GM12874 (cell line): ENCODE results near the gene MED13L.

Experiments
- TF ChIP-seq, protein P1 (sequence below): IDR thresholded peaks from 2 replicates; pipeline ENCODE4 v1.5.1; 2011; ENCODE audit warnings: low read depth, mild to moderate bottlenecking, control low read depth, low read length, moderate library complexity; ENCODE audit not compliant: insufficient read depth

The MED13L gene

DNA sequence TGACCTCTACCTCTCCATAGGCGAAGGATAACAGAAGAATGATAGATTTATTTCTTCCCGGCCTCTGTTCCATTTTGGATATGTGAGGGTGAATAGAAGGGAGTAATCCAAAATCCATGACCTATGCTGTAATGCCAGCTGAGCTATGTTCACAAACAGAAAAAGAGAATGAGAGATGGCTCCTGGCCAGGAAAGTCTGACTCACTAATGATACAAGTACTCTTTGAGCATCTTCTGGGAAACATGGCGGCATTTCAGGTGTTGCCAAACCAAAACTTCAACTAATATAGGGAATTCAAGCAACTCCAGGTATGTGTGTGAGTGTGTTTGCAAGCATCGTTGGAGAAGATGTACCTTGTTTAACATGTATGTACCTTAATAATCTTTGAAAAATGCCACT, 55.1 kb downstream of the MED13L start:
- TF ChIP-seq, protein P1, sequence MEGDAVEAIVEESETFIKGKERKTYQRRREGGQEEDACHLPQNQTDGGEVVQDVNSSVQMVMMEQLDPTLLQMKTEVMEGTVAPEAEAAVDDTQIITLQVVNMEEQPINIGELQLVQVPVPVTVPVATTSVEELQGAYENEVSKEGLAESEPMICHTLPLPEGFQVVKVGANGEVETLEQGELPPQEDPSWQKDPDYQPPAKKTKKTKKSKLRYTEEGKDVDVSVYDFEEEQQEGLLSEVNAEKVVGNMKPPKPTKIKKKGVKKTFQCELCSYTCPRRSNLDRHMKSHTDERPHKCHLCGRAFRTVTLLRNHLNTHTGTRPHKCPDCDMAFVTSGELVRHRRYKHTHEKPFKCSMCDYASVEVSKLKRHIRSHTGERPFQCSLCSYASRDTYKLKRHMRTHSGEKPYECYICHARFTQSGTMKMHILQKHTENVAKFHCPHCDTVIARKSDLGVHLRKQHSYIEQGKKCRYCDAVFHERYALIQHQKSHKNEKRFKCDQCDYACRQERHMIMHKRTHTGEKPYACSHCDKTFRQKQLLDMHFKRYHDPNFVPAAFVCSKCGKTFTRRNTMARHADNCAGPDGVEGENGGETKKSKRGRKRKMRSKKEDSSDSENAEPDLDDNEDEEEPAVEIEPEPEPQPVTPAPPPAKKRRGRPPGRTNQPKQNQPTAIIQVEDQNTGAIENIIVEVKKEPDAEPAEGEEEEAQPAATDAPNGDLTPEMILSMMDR, result no peak

DNA sequence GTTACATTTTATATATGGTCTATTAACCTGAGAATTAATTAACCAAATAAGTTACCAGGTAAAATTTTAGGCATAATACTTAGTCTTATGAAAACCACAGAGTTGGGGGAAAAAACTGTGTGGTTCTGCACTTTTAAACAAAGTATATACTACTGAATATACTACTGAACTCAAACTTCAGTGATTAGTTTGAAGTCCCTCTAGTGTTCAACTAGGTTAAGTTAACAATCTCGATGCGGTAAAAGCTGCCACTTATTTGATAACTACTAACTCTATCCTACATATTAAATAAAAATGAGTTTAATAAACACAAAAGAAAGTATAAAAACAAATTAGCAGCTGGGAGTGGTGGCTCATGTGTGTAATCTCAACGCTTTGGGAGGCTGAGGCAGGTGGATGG, 56.7 kb downstream of the MED13L start:
- TF ChIP-seq, protein P1, result no peak

DNA sequence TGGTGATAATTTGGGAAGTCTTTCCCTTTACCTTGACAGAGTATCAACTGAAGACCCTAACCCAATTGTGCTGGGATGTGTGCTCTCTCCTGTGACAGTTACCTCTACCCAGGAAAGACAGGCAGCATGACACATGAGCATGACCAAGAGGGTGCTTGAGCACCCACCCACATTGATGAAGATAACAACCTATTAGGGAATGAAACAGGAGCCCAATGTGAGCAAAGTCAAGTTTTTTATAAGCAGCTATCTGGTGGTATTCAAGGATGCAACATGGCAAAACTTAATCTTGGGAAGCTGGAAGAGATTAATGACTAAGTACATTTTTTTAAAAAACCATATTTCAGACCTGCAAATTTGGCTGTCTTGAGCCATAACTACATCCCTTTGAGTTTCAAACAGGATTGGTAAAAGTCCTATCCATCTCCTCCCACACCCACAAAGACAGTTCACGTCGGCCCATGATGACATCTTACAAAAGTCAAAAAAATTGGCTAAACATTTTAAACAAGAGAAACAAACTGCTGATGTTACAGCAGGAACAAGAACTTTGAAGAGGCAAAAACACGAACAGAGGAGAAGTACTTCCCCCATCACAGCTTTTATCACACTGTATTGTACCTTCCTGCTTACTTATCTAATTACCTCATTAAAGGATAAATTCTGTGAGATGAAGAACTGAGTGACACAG, 60.3 kb downstream of the MED13L start:
- TF ChIP-seq, protein P1, result no peak

DNA sequence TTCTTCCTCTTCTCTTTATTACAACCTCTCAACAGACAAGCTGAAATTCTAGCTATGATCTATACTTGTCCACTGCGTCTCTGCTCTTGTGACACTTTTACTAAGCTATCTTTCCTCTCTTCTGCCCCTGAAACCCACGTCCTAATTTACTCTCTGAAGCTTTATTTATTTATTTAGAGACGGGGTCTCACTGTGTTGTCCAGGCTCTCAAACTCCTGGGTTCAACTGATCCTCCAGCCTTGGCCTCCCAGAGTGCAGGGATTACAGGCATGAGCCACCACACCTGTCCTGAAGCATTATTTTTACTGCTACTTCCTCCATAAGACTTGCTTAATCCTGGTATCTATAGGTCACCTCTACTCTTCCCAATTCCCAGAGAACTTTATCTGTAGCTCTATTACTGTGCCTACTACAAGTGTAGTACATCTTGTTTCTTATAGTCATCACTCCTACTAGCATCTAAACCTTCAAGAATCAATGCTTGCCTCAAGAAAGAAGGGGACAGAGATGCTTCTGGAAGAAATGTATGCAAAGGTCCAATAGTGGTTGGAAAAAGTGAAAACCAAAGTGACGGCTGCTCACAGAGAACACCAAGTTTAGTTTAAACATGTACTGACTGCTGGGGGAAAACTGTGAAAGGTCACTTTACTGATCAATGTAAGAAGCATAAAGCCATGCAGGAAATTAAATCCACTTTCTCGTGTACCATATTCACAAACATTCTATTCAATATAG, 61.3 kb downstream of the MED13L start:
- TF ChIP-seq, protein P1, result no peak

DNA sequence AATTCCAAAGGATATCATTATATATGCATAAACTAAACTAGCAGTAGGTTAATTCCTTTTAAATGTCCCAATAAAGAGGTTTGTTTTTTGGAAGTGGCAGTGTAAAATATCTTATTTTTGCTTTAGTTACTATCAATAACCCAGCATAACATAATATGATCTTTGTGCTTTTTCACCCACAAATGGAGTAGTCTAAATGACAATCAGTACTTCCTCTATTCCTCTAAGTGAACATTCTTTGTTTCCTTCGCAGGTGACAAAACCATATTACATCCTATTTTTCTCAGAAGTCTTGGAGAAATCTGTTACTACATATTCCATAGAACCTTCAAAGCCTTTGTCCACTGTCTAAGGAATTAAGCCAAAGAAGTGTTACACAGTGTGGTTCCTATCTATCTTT, 62.5 kb downstream of the MED13L start:
- TF ChIP-seq, protein P1, result no peak

DNA sequence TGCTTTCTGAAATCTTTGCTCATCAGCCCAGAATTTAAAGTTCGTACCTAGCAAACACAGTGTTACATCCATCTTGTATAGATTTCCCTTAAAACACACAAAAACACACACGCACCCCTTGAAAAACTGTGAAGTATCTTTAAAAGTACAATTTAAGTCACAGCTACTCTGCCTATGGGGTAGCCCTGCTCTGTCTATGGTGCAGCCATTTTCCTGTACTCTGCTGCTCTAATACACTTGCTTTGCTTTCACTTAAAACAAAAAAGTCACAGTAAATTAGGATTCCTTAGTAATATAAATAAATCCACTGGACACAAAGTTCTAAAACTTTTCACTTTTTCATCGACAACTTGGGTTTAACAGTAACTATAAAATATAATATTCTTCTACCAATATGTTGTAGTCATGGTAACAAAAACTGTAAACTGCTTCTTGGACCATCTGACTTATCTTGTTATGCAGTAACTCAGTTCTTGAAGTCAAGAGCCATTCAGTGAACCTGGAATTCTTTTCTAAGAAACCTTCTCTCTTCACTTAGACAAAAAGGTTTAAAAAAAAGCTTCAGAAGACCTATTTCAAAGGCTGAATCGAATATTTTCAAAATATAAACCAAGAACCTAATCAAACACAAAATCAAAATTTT, 63.5 kb downstream of the MED13L start:
- TF ChIP-seq, protein P1, result no peak

DNA sequence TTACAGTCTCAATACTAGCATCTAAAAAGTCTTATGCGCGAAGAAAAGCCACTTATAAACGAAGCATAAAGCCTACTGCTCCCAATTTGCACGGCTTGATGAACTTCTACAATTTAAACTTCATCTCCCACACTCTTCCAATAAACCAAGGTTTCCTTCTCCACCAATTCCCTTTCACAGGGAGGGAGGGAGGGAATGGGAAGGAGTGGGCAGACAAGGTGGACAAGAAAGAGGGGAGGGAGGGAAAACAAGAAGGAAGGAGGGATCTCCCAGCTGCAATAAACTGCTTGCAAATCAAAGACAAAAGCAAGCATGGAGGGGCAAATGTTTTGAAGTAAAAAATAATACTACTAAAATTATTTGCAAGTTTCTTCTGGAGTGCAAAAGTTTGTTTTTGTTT, 64.5 kb downstream of the MED13L start:
- TF ChIP-seq, protein P1, result no peak
